ENCODE data around the gene CALCB. TPM values are rescaled to one million over a fixed set of nuclear protein-coding genes. Genes with fewer than 3 reads are reported as not detected.
A peak's percentile ranks its signal among the peaks of the same experiment; 100 is the strongest.

The CALCB gene
- total and polyA plus RNA-seq, 10 of the 15 experiments (the other 5 are each of a cell fraction or from before 2014, with no cell fraction given): 0.09 to 0.28 (median 0.12) TPM; not detected in 3

GRCh38 chr11:15118431-15118830 is 45.0 kb downstream of the CALCB start:
- intact Hi-C loops (cut with micrococcal nuclease; ENCODE audit: unreplicated experiment): no loop called here
- Histone ChIP-seq H3K9ac (ENCODE audit: control insufficient read depth, insufficient read depth, low read length) (no peak overlapping the region), H3K79me2 (ENCODE audit: control insufficient read depth, insufficient read depth, low read length) (no peaks in the 10 kb centered on the region), H2AFZ (ENCODE audit: control insufficient read depth, low read depth, low read length) (no peak overlapping the region), H3K4me3 (no peak overlapping the region), H3K27ac (ENCODE audit: control insufficient read depth, insufficient read depth) (no peak overlapping the region), H3K4me1 (ENCODE audit: control insufficient read depth, insufficient read depth, low read length) (peaks cover 14% of the 10 kb centered on the region), H4K20me1 (ENCODE audit: control insufficient read depth, insufficient read depth) (no peaks in the 10 kb centered on the region), H3K4me2 (ENCODE audit: control insufficient read depth, insufficient read depth) (no peak overlapping the region), H3K9me3 (replicated peaks; ENCODE audit: control insufficient read depth, insufficient read depth, low read length) (no peaks in the 10 kb centered on the region; the same call in 2 of the 3 replicates), H3K36me3 (ENCODE audit: control insufficient read depth in 2 of 2, insufficient read depth in 2 of 2, low read length in 1 of 2) (no peaks in the 10 kb centered on the region), H3K27me3 (replicated peaks in 1 of 2; ENCODE audit: control insufficient read depth in 2 of 2, insufficient read depth in 2 of 2, low read length in 1 of 2) (no peaks in the 10 kb centered on the region)
- DNase-seq (ENCODE audit: low read depth, low spot score) (peak; percentile 31), ATAC-seq (peak; percentile 57), FAIRE-seq (no peak)
- peak; percentile 57 for TF ChIP-seq MEF2B (IDR thresholded peaks at IDR 0.05; ENCODE audit: partially characterized antibody, poor library complexity, severe bottlenecking)
- TF ChIP-seq IKZF2 (IDR thresholded peaks at IDR 0.05): peak; percentile 25 to 50; a peak in 2 of 4 replicates
- TF ChIP-seq SMAD5 (IDR thresholded peaks at IDR 0.05; ENCODE audit: low read depth): no peak
- TF ChIP-seq MTA2 (IDR thresholded peaks at IDR 0.05; ENCODE audit: low read depth): 0 out of 2 replicates have a peak, but pooled peaks have one; percentile 15
- TF ChIP-seq IKZF1 (conservative IDR thresholded peaks at IDR 0.05): peak; percentile 38
- TF ChIP-seq, protein P1, sequence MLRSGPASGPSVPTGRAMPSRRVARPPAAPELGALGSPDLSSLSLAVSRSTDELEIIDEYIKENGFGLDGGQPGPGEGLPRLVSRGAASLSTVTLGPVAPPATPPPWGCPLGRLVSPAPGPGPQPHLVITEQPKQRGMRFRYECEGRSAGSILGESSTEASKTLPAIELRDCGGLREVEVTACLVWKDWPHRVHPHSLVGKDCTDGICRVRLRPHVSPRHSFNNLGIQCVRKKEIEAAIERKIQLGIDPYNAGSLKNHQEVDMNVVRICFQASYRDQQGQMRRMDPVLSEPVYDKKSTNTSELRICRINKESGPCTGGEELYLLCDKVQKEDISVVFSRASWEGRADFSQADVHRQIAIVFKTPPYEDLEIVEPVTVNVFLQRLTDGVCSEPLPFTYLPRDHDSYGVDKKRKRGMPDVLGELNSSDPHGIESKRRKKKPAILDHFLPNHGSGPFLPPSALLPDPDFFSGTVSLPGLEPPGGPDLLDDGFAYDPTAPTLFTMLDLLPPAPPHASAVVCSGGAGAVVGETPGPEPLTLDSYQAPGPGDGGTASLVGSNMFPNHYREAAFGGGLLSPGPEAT (IDR thresholded peaks at IDR 0.05; ENCODE audit: low read depth): 0 out of 2 replicates have a peak, but pooled peaks have one; percentile 26
- no peak for TF ChIP-seq RELA (IDR thresholded peaks at IDR 0.05; ENCODE audit: borderline replicate concordance, partially characterized antibody)
- TF ChIP-seq ATF7 (IDR thresholded peaks at IDR 0.05; ENCODE audit: low read depth): 0 out of 2 replicates have a peak, but pooled peaks have one; percentile 30
- ChIA-PET SMC1A (ENCODE audit: uncharacterized antibody, unreplicated experiment) (interaction anchor here (0.9 to 1.5 kb wide), 4 partner anchors 8 to 41 kb away, joined by 3 to 5 read pairs (median 4); no protein-coding TSS in a partner anchor), RAD21 (ENCODE audit: unreplicated experiment) (interaction anchor here (0.8 to 1.3 kb wide), 2 partner anchors 8 to 14 kb away, joined by 3 read pairs; no protein-coding TSS in a partner anchor), POLR2A (no interaction called here), CTCF (interaction anchor here (0.6 to 2.2 kb wide), 5 partner anchors 13 to 519 kb away, joined by 3 to 8 read pairs (median 3); no protein-coding TSS in a partner anchor)
- in situ Hi-C loops (cut with MboI): no loop called here
- BruUV-seq (replicated peaks): no TSS peak
